GM12892 (cell line): ENCODE measurements around the gene ZNF112. TPM values are rescaled to one million over a fixed set of nuclear protein-coding genes. Genes with fewer than 3 reads are reported as not detected.
"Not testable (repeated sequence)": the region's sequence is repeated elsewhere in the genome, so short reads cannot be mapped to it uniquely, and the experiment has no call there.

Source experiments
- DNase-seq: peaks from one replicate; pipeline ENCODE4 v3.0.0; 2011; ENCODE audit not compliant: insufficient read length
- FAIRE-seq: peaks from 2 replicates; lab custom pipeline; 2011; peaks lifted over from hg19 to GRCh38; lab: Jason Lieb, UNC
- POLR2A ChIP-seq: IDR thresholded peaks from 2 replicates; pipeline ENCODE4 v1.6.1; 2011; ENCODE audit warnings: low read depth, low read length, control low read depth
- POLR2AphosphoS5 ChIP-seq: IDR thresholded peaks from 2 replicates; pipeline ENCODE4 v1.6.1; 2011; ENCODE audit warnings: low read depth, low read length, control low read depth
- TAF1 ChIP-seq: IDR thresholded peaks from 2 replicates; pipeline ENCODE4 v1.6.1; 2011; ENCODE audit warnings: low read depth, mild to moderate bottlenecking, control low read depth, low read length, borderline replicate concordance
- polyA plus RNA-seq: library from polyadenylated mRNA; unstranded; fragments of >200 nt; gene quantifications from one replicate; pipeline ENCODE4 v1.2.1, GENCODE V29; 2012; ENCODE audit warnings: missing spikeins, inconsistent platforms; ENCODE audit not compliant: missing spikeins

The ZNF112 gene
- 0.59 TPM for polyA plus RNA-seq

DNA sequence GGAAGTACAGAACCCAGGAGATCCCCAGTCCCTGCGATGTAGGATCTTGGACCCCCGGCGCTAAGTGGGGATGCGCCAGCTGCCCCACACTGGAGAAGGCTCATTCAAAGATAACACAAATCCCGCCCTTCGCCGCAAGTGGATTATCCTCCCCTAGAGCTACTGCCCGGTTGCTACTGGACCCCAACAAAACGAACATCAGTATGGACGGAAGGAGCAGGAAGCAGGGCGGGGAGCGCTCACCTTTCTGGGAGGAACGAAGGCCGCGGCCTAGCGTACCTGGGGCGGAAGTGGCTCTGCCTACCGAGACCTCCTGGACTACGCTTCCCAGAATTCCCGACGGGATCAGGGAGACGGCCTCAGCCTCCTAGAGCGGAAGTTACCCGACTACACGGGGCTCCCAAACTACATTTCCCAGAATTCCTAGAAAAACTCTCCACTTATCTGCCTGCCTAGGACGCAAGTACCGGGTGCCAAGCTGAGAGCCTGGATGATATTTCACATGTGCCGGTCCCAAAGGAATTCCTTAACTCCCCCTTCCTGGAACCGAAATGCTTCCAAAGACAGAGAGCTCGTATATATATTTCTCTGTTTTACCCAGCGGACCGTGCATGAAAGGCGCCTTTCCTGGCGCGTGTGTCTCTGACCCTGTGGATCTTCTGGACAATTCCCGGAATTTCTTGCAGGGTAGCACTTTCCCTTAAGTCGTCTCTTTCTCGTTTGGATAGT is at the start of gene ZNF112:
ZNF112 (minus strand) TSS at position 298 of the 729 bp plus-strand sequence. CDS start 16,141 bp downstream, outside the sequence.
- FAIRE-seq (no peak), DNase-seq (no peak)
- TF ChIP-seq TAF1 (no peak), POLR2A (no peak), POLR2AphosphoS5 (no peak)

DNA sequence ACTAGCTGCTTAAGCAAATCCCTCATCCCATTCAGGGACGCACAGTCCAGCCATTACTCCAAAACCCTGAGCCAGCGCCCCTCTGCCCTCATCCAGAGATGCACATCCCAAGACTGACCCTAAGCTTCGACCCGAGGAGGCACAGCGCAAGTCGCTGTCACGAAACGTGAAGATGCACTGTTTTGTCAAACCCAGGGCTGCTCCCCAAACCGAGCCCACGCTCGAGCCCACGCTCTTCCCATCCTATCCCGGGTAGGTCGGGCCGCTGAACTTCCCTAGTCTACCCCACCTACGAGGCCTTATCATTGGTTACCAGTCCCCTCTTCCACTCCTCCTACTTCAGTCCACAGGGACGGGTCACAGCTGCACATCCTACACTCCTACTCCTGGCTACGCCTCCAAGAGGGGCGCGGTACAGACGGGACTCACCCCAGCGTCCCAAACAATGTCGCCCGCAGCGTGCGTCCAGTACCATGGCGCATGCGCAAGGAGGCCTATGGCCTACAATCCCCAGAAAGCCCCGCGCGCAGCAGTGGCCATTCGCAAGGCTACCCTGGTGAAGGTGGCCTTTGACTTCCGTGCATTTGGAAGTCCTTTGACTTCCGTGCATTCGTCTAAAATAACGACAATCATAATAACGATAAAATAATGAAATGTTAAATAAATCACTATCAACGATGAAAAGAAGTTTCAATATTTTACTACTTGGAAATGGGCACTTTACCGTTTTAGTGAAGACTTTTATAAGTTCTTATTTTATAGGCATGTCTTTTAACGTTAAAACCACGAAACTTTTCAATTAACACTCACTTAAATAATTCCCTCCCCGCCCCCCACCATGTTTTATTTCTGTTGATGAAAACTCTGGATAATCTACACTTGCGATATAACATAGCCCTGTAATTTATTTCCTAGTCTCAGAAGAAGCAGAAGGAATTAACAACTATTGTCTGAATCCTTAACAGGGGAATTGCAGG is 44.9 kb upstream of the ZNF112 start, which contains the start of gene ZNF285:
ZNF285 (minus strand) TSS at position 470 of the 977 bp plus-strand sequence. CDS start 4,395 bp downstream, outside the sequence.
- no peak for TF ChIP-seq POLR2AphosphoS5
- no peak for TF ChIP-seq POLR2A
- TF ChIP-seq TAF1: no peak
- FAIRE-seq: peak; percentile 9
- DNase-seq: peak; percentile 50

DNA sequence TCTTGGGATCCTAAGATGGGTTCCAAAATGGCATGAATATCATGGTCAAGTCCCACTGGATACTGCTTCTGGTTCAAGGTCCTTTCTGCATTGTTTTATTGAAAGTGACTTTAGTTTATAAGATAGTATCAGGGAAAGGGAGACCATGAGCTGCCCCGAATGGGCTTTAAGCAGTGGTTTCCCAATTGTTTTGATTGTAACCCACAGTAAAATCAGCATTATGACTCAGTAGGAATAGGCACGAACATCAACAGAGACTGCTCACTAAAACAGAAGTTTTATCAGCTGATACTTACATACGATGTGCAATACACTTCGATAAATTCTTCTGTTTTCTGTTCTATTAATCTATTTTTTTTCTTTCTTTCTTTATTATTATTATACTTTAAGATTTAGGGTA is 32.8 kb upstream of the ZNF112 start:
- FAIRE-seq, DNase-seq: not testable (repeated sequence)

DNA sequence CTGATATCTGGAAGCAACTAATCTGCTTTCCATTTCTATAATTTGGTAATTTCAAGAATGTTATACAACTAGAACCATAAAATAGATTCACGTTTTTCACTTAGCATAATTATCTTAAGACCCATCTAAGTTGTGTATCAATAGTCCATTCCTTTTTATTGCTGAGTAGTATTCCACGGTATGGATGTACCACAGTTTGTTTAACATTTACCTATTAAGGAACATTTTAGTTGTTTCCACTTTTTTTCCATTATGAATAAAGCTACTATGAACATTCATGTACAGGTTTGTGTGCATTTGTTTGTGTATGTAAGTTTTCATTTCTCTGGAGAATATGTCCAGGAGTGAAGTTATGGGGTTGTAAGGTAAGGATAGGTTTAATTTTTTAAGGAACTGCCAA is 18.3 kb upstream of the ZNF112 start:
- FAIRE-seq: no peak
- no peak for TF ChIP-seq TAF1
- no peak for TF ChIP-seq POLR2AphosphoS5
- no peak for TF ChIP-seq POLR2A

DNA sequence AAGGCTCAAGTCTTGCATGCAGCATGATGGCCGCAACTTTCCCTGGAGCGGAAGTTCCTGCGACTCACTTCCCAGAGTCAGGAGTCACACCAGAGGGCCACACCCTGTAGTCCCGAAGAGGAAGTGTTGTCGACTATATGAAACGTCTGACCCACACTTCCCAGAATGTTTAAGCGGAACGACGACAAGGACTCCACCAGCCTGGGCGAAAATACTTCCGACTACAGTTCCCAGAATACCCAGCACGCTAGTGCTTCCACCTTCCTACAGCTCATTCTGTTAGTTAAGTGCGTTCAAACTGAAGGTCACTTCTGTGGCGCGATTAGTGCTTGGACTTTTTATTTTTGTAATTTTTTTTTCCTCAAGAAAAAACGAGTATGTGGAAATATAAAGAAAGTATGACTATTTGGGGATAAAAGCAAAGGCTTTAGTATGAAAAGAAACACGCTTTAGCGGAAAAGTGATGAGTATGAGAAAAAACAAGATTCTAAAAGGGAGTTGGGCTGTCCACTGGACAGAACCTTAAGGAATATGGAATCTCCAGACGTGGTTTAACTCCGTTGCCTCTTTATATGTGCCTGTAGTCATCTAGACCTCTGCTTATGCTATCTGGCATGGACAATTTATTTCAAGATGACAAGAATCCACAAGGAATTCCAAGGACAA is 15.5 kb upstream of the ZNF112 start:
- TF ChIP-seq POLR2AphosphoS5: no peak
- TF ChIP-seq TAF1: no peak
- TF ChIP-seq POLR2A: no peak
- no peak for FAIRE-seq
- DNase-seq: no peak

More for the DNA sequence above, 18.3 kb upstream of the ZNF112 start:
- DNase-seq: no peak

DNA sequence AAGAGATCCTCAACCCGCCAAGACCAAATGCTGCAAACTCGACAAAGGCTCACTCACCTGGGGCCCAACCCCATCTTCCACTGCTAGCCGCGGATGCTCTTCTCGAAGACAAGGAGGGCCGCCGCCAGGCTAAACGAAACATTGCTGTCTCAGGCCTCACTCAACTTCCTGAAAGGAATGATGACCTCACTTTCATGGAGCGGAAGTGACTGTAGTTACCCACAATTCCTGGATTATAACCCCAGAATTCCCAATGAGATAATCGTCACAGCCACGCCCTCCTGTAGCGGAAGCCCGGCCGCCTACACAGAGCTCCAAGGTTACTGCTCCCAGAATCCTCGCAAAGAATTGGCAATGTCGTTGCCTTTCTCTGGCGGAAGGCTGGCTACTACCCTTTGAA is 10.5 kb upstream of the ZNF112 start:
- no peak for DNase-seq
- TF ChIP-seq TAF1: no peak
- no peak for FAIRE-seq

DNA sequence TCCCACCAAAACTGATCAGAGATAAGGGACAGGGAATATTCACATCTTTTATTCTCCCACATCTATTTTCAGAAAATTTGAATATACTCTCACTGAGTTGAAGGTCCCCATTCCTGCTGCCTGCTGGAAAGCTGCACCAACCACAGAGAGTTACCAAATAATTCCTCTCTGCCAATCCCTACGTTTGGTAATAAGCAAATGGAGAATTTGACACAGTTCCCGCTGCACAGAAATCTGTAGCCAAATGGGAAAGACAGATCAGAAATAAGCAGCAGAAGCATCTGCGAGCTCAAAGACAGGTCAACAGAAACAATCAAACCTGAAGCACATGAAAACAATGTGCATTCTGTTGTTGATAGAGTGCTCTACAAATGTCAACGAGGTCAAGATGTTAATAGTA is 9.9 kb downstream of the ZNF112 start:
- TF ChIP-seq POLR2A: no peak
- no peak for TF ChIP-seq TAF1
- TF ChIP-seq POLR2AphosphoS5: no peak
- no peak for DNase-seq
- no peak for FAIRE-seq

DNA sequence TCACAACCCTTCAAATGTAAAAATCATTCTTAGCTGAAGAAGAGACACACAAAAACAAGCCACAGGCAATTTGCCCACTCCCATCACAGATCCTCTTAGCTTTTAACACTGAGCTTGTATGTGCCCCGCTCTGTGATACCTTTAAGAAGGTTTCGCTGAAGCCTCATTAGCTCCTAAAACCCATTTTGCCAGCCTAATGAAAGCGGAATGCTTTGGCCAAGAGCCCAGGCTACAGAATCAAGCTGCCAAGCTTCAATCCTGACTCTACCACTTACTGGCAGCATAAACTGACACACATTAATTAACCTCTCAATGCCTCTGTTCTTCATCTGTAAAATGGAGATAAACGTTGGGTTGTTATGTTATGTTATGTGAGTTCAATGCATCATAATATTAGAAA is 10.5 kb downstream of the ZNF112 start:
- DNase-seq (no peak), FAIRE-seq (no peak)
- TF ChIP-seq TAF1: no peak
- TF ChIP-seq POLR2A: no peak
- no peak for TF ChIP-seq POLR2AphosphoS5

DNA sequence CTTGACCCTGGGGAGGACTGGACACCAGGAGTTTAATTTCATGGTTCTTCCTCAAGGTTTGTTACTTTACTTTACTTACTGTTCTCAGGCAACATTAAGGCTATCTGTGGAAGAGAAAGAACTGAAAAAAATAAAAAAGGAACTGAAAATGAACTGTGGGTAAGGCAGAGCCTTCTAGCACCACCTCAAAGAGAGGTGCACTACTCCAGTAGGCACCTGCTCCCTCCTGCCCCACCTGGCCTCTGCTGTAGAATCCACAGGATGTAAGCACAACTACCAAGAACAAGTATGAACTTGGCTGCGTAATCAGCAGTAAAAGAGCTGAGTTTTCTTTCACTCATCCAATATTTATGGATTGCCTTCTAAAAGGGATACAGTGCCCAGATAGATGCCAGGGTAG is 12.2 kb downstream of the ZNF112 start:
- TF ChIP-seq TAF1: no peak
- no peak for TF ChIP-seq POLR2AphosphoS5
- no peak for TF ChIP-seq POLR2A
- FAIRE-seq: no peak
- DNase-seq: no peak

DNA sequence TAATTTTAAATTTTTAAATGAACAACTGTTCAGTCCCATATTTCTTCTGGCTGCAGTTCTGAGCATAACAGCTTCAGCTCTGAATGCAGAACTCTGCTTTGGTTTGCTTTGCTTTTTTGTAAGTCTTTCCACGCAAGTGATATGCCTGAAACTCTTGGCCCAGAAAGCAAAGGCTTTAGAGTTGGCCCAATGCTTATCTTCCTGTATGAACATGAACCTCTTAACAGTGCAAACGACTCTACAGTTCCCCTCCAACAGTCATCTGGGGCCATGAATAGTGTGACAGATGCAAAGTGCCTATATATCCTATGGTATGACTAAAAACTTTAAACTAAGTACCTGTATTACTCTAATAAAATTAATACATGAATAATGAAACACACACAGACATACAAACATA is 14.7 kb downstream of the ZNF112 start:
- DNase-seq (no peak), FAIRE-seq (no peak)
- TF ChIP-seq POLR2AphosphoS5: no peak
- no peak for TF ChIP-seq POLR2A
- no peak for TF ChIP-seq TAF1

DNA sequence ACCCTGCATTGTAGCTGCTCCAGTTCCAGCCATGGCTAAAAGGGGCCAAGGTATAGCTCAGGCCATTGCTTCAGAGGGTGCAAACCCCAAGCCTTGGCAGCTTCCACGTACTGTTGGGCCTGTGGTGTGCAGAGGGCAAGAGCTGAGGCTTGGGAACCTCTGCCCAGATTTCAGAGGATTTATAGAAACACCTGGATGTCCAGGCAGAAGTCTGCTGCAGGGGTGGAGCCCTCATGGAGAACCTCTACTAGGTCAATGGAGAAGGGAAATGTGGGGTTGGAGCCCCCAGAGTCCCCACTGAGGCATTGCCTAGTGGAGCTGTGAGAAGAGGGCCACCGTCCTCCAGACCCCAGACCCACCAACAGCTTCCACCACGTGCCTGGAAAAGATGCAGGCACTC is 21.8 kb downstream of the ZNF112 start:
- DNase-seq, FAIRE-seq: not testable (repeated sequence)

DNA sequence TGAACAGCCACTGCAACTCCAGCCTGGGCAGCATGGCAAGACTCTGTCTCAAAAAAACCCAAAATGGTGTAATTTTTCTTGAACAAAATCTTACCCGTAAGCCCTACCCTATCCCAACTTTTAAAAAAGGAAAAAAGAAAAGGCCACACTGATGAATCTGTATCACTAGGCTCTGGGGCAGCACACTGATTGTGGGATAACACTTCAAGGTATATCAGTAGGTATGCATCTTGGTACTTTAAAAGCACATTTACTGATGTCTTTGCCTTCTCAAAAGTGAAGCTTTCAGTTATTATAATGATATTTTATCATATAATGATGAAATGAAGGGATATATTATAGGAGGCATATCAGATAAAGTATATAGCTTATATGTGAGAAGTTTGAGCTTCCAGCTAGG is 24.3 kb downstream of the ZNF112 start:
- TF ChIP-seq POLR2A (no peak), POLR2AphosphoS5 (no peak), TAF1 (no peak)
- no peak for FAIRE-seq
- DNase-seq: no peak
